ENCODE data around the gene SNU13. TPM values are rescaled to one million over a fixed set of nuclear protein-coding genes. Genes with fewer than 3 reads are reported as not detected.

The SNU13 gene
- total RNA-seq, 4 donors from 2014 or later = 71.0 to 128 (median 106) TPM

DNA sequence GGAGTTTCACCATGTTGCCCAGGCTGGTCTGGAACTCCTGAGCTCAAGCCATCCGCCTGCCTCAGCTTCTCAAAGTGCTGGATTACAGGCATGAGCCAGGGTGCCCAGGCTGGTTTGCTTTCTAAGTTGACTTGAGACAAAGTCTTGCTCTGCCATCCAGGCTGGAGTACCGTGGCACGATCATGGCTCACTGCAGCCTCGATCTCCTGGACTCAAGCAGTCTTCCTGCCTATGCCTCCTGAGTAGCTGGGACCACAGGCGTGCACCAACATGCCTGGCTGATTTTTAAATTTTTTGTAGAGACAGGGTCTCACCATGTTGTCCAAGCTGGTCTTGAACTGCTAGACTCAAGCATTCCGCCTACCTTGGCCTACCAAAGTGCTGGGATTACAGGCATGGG, 31.0 kb downstream of the SNU13 start:
- Histone ChIP-seq H3K36me3 (peaks cover 47 to 100% (median 93%) of the 10 kb centered on the region in 3 donors), H3K4me3 (no peak overlapping the region), H3K27me3 (no peaks in the 10 kb centered on the region), H3K4me1 (no peaks in the 10 kb centered on the region), H3K9me3 (no peaks in the 10 kb centered on the region), H3K27ac (no peak overlapping the region)
- intact Hi-C loops (cut with DNase I) = no loop called here
- WGBS, 2 donors = 93 to 100% methylated on average over 6 of the region's 6 CpGs
- DNase-seq = no peak
- TF ChIP-seq, protein P1, sequence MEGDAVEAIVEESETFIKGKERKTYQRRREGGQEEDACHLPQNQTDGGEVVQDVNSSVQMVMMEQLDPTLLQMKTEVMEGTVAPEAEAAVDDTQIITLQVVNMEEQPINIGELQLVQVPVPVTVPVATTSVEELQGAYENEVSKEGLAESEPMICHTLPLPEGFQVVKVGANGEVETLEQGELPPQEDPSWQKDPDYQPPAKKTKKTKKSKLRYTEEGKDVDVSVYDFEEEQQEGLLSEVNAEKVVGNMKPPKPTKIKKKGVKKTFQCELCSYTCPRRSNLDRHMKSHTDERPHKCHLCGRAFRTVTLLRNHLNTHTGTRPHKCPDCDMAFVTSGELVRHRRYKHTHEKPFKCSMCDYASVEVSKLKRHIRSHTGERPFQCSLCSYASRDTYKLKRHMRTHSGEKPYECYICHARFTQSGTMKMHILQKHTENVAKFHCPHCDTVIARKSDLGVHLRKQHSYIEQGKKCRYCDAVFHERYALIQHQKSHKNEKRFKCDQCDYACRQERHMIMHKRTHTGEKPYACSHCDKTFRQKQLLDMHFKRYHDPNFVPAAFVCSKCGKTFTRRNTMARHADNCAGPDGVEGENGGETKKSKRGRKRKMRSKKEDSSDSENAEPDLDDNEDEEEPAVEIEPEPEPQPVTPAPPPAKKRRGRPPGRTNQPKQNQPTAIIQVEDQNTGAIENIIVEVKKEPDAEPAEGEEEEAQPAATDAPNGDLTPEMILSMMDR (IDR thresholded peaks at IDR 0.05) = no peak
- no peak for TF ChIP-seq POLR2A (IDR thresholded peaks at IDR 0.05)

DNA sequence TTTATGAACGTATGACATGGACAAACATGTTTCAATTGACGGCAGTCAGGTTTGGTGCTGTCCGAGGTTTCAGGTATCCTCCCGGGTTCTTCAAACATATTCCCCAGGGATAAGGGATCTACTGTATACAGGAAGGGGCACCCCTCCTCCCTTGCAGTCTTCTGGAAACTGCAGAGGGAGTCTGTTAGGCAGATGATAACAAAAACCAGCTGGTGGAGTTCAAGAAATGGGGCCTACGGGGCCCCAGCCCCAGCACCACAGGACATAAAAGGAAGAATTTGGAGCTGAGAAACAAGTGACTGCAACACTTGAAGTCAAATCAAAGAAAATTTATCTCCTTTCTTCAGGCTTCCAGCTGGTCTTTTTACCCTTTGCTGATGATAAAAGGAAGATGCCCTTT, 32.1 kb downstream of the SNU13 start:
- no peak overlapping the region for H3K4me3 ChIP-seq
- 66 to 80% methylated on average over 5 of the region's 5 CpGs for WGBS, 2 donors
- no peaks in the 10 kb centered on the region for H3K4me1 ChIP-seq
- intact Hi-C loops (cut with DNase I) = no loop called here
- no peaks in the 10 kb centered on the region for H3K27me3 ChIP-seq
- no peak for DNase-seq
- peaks cover 44 to 100% (median 93%) of the 10 kb centered on the region in 3 donors for H3K36me3 ChIP-seq
- no peaks in the 10 kb centered on the region for H3K9me3 ChIP-seq
- TF ChIP-seq POLR2A (IDR thresholded peaks at IDR 0.05) = no peak
- TF ChIP-seq, protein P1 (IDR thresholded peaks at IDR 0.05) = no peak
- H3K27ac ChIP-seq = no peak overlapping the region

DNA sequence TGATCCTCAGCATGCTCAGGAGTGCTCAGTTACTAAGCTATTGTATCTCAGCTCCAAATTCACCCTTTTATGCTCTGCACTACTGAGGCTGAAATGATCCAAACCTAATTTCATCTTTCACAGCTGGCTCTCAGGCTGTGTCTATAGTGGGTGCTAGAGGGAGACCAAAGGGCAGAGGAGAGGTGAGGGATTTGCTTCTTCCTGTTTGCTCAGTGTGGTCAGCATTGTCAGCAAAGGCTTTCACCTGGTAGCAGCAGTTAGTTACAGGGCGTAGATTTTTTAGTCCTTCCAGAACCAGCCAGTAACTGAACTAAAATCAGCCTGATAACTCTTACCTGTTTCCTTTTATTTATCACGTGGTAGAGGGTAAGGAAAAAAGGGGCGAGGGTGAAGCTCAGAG, 34.3 kb downstream of the SNU13 start:
- H3K4me1 ChIP-seq = no peaks in the 10 kb centered on the region
- intact Hi-C loops (cut with DNase I) = no loop called here
- peaks cover 38 to 100% (median 91%) of the 10 kb centered on the region in 3 donors for H3K36me3 ChIP-seq
- no peak for DNase-seq
- no peak overlapping the region for H3K27ac ChIP-seq
- no peak overlapping the region for H3K4me3 ChIP-seq
- H3K9me3 ChIP-seq = no peaks in the 10 kb centered on the region
- WGBS, 2 donors = 88 to 89% methylated on average over 3 of the region's 3 CpGs
- TF ChIP-seq, protein P1 (IDR thresholded peaks at IDR 0.05) = no peak
- no peak for TF ChIP-seq POLR2A (IDR thresholded peaks at IDR 0.05)
- no peaks in the 10 kb centered on the region for H3K27me3 ChIP-seq

- no peak for TF ChIP-seq POLR2A (IDR thresholded peaks at IDR 0.05)
- TF ChIP-seq, protein P1 (IDR thresholded peaks at IDR 0.05) = no peak
- no peaks in the 10 kb centered on the region for H3K27me3 ChIP-seq
- 93 to 99% methylated on average over 9 to 11 of the region's 11 CpGs for WGBS, 2 donors
- no peak for DNase-seq
- no peak overlapping the region for H3K27ac ChIP-seq
- H3K4me1 ChIP-seq = no peaks in the 10 kb centered on the region
- peaks cover 38 to 100% (median 70%) of the 10 kb centered on the region in 3 donors for H3K36me3 ChIP-seq
- intact Hi-C loops (cut with DNase I) = no loop called here
- no peak overlapping the region for H3K4me3 ChIP-seq
- H3K9me3 ChIP-seq = no peaks in the 10 kb centered on the region
Observed at GRCh38 chr22:41650821-41651220, 37.8 kb downstream of the SNU13 start.

DNA sequence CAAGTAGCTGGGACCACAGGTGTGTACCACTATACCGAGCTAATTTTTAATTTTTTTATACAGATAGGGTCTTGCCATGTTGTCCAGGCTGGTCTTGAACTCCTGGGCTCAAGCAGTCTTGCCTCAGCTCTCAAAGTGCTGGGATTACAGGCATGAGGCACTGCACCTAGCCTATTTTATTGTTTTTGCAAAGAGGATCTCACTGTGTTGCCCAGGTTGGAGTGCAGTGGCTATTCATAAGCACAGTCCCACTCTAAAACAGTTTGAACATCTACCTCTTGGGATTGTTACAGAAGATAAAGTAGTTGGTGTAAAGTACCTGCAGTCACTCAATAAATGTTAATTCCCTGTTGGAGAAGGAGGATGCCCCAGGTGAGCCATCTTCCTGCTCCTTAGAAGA, 38.4 kb downstream of the SNU13 start:
- no peak overlapping the region for H3K27ac ChIP-seq
- no peaks in the 10 kb centered on the region for H3K4me1 ChIP-seq
- no peaks in the 10 kb centered on the region for H3K9me3 ChIP-seq
- 100% methylated on average over 1 of the region's 1 CpG for WGBS, 2 donors
- TF ChIP-seq POLR2A (IDR thresholded peaks at IDR 0.05) = no peak
- TF ChIP-seq, protein P1 (IDR thresholded peaks at IDR 0.05) = no peak
- H3K36me3 ChIP-seq = peaks cover 38 to 100% (median 64%) of the 10 kb centered on the region in 3 donors
- DNase-seq = no peak
- no peak overlapping the region for H3K4me3 ChIP-seq
- no peaks in the 10 kb centered on the region for H3K27me3 ChIP-seq
- intact Hi-C loops (cut with DNase I) = no loop called here
